ENCODE data around the gene DHRS11. TPM values are rescaled to one million over a fixed set of nuclear protein-coding genes. Genes with fewer than 3 reads are reported as not detected.

DHRS11 gene
- total RNA-seq (2022; extraction: Qiagen RNA extraction; ENCODE audit: low read depth) = 6.0 to 10.9 TPM (median 8.9 TPM) in 5 replicates

GRCh38 chr17:36591434-36592315 is at the start of gene DHRS11:
Gene DHRS11 (plus strand): TSS chr17:36591879. CDS start chr17:36592010, 131 bp downstream.

GRCh38 chr17:36544307-36545076 is 47.2 kb upstream of the DHRS11 start, which contains the start of gene GGNBP2:
Gene GGNBP2 (plus strand): TSS chr17:36544919. CDS start chr17:36545725, 806 bp downstream.

GRCh38 chr17:36601303-36602029 is 9.8 kb downstream of the DHRS11 start, which contains the start of gene MRM1:
Gene MRM1 (plus strand): TSS chr17:36601583. CDS start chr17:36601811, 228 bp downstream.

Other genes starting within 250 kb of the DHRS11 start
- gene TBC1D3H, start 203.4 kb upstream of the DHRS11 start, total RNA-seq (2022; extraction: Qiagen RNA extraction; ENCODE audit: low read depth) = not detected in 5 replicates
- 81.5 to 87.0 TPM (median 85.9 TPM) in 5 replicates for gene ZNHIT3, start 105.2 kb upstream of the DHRS11 start, total RNA-seq (2022; extraction: Qiagen RNA extraction; ENCODE audit: low read depth)
- 53.4 to 59.1 TPM (median 55.5 TPM) in 5 replicates for gene MYO19, start 57.0 kb upstream of the DHRS11 start, total RNA-seq (2022; extraction: Qiagen RNA extraction; ENCODE audit: low read depth)
- 21.5 to 25.9 TPM (median 23.7 TPM) in 5 replicates for gene PIGW, start 56.9 kb upstream of the DHRS11 start, total RNA-seq (2022; extraction: Qiagen RNA extraction; ENCODE audit: low read depth)
- 58.9 to 67.2 TPM (median 61.8 TPM) in 5 replicates for gene GGNBP2, start 47.0 kb upstream of the DHRS11 start, total RNA-seq (2022; extraction: Qiagen RNA extraction; ENCODE audit: low read depth)
- 11.3 to 17.5 TPM (median 15.9 TPM) in 5 replicates for gene MRM1, start 9.7 kb downstream of the DHRS11 start, total RNA-seq (2022; extraction: Qiagen RNA extraction; ENCODE audit: low read depth)

Measured in A549 treated with GW870086 at 1 μM for 4 hours (cell line).